GM12865 (cell line): ENCODE measurements around the gene VCPKMT.

Experiments used
- DNase-seq: peaks from one replicate; pipeline ENCODE4 v3.0.0; 2010; ENCODE audit warnings: low read depth
- H3K4me3 ChIP-seq: 2 replicates; pipeline ENCODE4 v1.5.1; 2011; ENCODE audit warnings: mild to moderate bottlenecking, low read depth, low read length, control low read depth
- CTCF ChIP-seq: IDR thresholded peaks from 2 replicates; pipeline ENCODE4 v1.5.1; 2011; ENCODE audit warnings: low read length, control low read depth, low read depth, inconsistent platforms; ENCODE audit not compliant: insufficient read depth; ENCODE audit errors: missing control alignments

The VCPKMT gene

GRCh38 chr14:50093496-50093895 lies 22.9 kb downstream of the VCPKMT start:
- no peak overlapping the region for H3K4me3 ChIP-seq
- DNase-seq: no peak
- no peak for TF ChIP-seq CTCF

GRCh38 chr14:50092006-50092555 lies 24.3 kb downstream of the VCPKMT start:
- no peak for DNase-seq
- TF ChIP-seq CTCF: no peak
- no peak overlapping the region for H3K4me3 ChIP-seq

- H3K4me3 ChIP-seq: no peak overlapping the region
- DNase-seq: no peak
- no peak for TF ChIP-seq CTCF
These were observed 25.0 kb downstream of the VCPKMT start for GRCh38 chr14:50091240-50091913.

- no peak overlapping the region for H3K4me3 ChIP-seq
- DNase-seq: no peak
- no peak for TF ChIP-seq CTCF
These were observed 27.2 kb downstream of the VCPKMT start for GRCh38 chr14:50089208-50089607.

- no peak for DNase-seq
- H3K4me3 ChIP-seq: no peak overlapping the region
- no peak for TF ChIP-seq CTCF
These were observed 27.6 kb downstream of the VCPKMT start for GRCh38 chr14:50088731-50089130.

- no peak for DNase-seq
- TF ChIP-seq CTCF: no peak
These were observed 28.3 kb downstream of the VCPKMT start for GRCh38 chr14:50088117-50088515.

More at GRCh38 chr14:50088117-50088515, 28.3 kb downstream of the VCPKMT start:
- no peak overlapping the region for H3K4me3 ChIP-seq
